Activated naive CD8-positive, alpha-beta T cell treated with anti-CD3 and anti-CD28 coated beads for 36 hours (primary cell): ENCODE measurements around the gene OBP2B. TPM values are rescaled to one million over a fixed set of nuclear protein-coding genes. Genes with fewer than 3 reads are reported as not detected.
"Not testable (repeated sequence)": the region's sequence is repeated elsewhere in the genome, so short reads cannot be mapped to it uniquely, and the experiment has no call there.

Experiments used
- DNase-seq: peaks from one replicate; pipeline ENCODE4 v3.0.0; 2021
- H3K27ac Mint-ChIP-seq: one replicate; pipeline ENCODE4 v1.8.0; 2022; ENCODE audit warnings: mild to moderate bottlenecking, moderate library complexity, mixed read lengths
- H3K27me3 Mint-ChIP-seq: one replicate; pipeline ENCODE4 v1.8.0; 2022; ENCODE audit warnings: mild to moderate bottlenecking, mixed read lengths
- H3K36me3 Mint-ChIP-seq: one replicate; pipeline ENCODE4 v1.8.0; 2021; ENCODE audit warnings: mild to moderate bottlenecking, mixed read lengths
- H3K4me1 Mint-ChIP-seq: one replicate; pipeline ENCODE4 v1.8.0; 2021; ENCODE audit warnings: mixed read lengths
- H3K4me3 Mint-ChIP-seq: one replicate; pipeline ENCODE4 v1.8.0; 2022; ENCODE audit warnings: mild to moderate bottlenecking, moderate library complexity, mixed read lengths
- H3K9me3 Mint-ChIP-seq: one replicate; pipeline ENCODE4 v1.8.0; 2022; ENCODE audit warnings: mixed read lengths
- total RNA-seq, 2 experiments: library from RNA; stranded (reverse); gene quantifications; one replicate each; pipeline ENCODE4 v1.2.3, GENCODE V29; 2021

Gene OBP2B
- not detected for total RNA-seq

GRCh38 chr9:133208880-133209300 is at the start of gene OBP2B:
OBP2B (minus strand) TSS chr9:133209250; CDS start chr9:133209199, 51 bp downstream.
- not testable (repeated sequence) for H3K4me3 Mint-ChIP-seq, H3K4me1 Mint-ChIP-seq, DNase-seq, H3K36me3 Mint-ChIP-seq, H3K9me3 Mint-ChIP-seq, H3K27ac Mint-ChIP-seq
- H3K27me3 Mint-ChIP-seq: peaks cover 28% of the 10 kb centered on the region

- DNase-seq: no peak
- H3K27ac Mint-ChIP-seq: no peak overlapping the region
- no peaks in the 10 kb centered on the region for H3K4me1 Mint-ChIP-seq
- H3K9me3 Mint-ChIP-seq: no peaks in the 10 kb centered on the region
- no peak overlapping the region for H3K4me3 Mint-ChIP-seq
- no peaks in the 10 kb centered on the region for H3K36me3 Mint-ChIP-seq
- no peaks in the 10 kb centered on the region for H3K27me3 Mint-ChIP-seq
Measured at GRCh38 chr9:133258061-133259015, 49.3 kb upstream of the OBP2B start.

- no peaks in the 10 kb centered on the region for H3K36me3 Mint-ChIP-seq
- H3K4me1 Mint-ChIP-seq: no peaks in the 10 kb centered on the region
- H3K27me3 Mint-ChIP-seq: no peaks in the 10 kb centered on the region
- no peak overlapping the region for H3K27ac Mint-ChIP-seq
- DNase-seq: no peak
- H3K4me3 Mint-ChIP-seq: no peak overlapping the region
- H3K9me3 Mint-ChIP-seq: no peaks in the 10 kb centered on the region
Measured at GRCh38 chr9:133257465-133257956, 48.5 kb upstream of the OBP2B start.

- Mint-ChIP-seq H3K27me3 (no peaks in the 10 kb centered on the region), H3K36me3 (no peaks in the 10 kb centered on the region), H3K4me1 (no peaks in the 10 kb centered on the region), H3K9me3 (no peaks in the 10 kb centered on the region), H3K4me3 (no peak overlapping the region), H3K27ac (no peak overlapping the region)
- no peak for DNase-seq
Measured at GRCh38 chr9:133256686-133257091, 47.6 kb upstream of the OBP2B start.

GRCh38 chr9:133256136-133256461 is 47.0 kb upstream of the OBP2B start:
- no peaks in the 10 kb centered on the region for H3K9me3 Mint-ChIP-seq
- no peak overlapping the region for H3K27ac Mint-ChIP-seq
- H3K27me3 Mint-ChIP-seq: no peaks in the 10 kb centered on the region
- no peaks in the 10 kb centered on the region for H3K4me1 Mint-ChIP-seq
- H3K4me3 Mint-ChIP-seq: no peak overlapping the region
- no peak for DNase-seq
- no peaks in the 10 kb centered on the region for H3K36me3 Mint-ChIP-seq

- no peak overlapping the region for H3K27ac Mint-ChIP-seq
- no peaks in the 10 kb centered on the region for H3K4me1 Mint-ChIP-seq
- no peak for DNase-seq
- H3K4me3 Mint-ChIP-seq: no peak overlapping the region
- H3K9me3 Mint-ChIP-seq: no peaks in the 10 kb centered on the region
- H3K36me3 Mint-ChIP-seq: no peaks in the 10 kb centered on the region
- no peaks in the 10 kb centered on the region for H3K27me3 Mint-ChIP-seq
Measured at GRCh38 chr9:133255371-133256135, 46.5 kb upstream of the OBP2B start.

GRCh38 chr9:133254471-133254870 is 45.4 kb upstream of the OBP2B start:
- no peak overlapping the region for H3K4me3 Mint-ChIP-seq
- no peaks in the 10 kb centered on the region for H3K9me3 Mint-ChIP-seq
- no peak overlapping the region for H3K27ac Mint-ChIP-seq
- no peaks in the 10 kb centered on the region for H3K36me3 Mint-ChIP-seq
- no peak for DNase-seq
- no peaks in the 10 kb centered on the region for H3K4me1 Mint-ChIP-seq
- H3K27me3 Mint-ChIP-seq: no peaks in the 10 kb centered on the region

- Mint-ChIP-seq H3K4me1 (no peaks in the 10 kb centered on the region), H3K27me3 (no peaks in the 10 kb centered on the region), H3K9me3 (no peaks in the 10 kb centered on the region), H3K27ac (no peak overlapping the region), H3K36me3 (no peaks in the 10 kb centered on the region), H3K4me3 (no peak overlapping the region)
- DNase-seq: no peak
Measured at GRCh38 chr9:133253268-133253667, 44.2 kb upstream of the OBP2B start.

GRCh38 chr9:133252301-133253020 is 43.4 kb upstream of the OBP2B start:
- H3K9me3 Mint-ChIP-seq: no peaks in the 10 kb centered on the region
- H3K27me3 Mint-ChIP-seq: no peaks in the 10 kb centered on the region
- H3K36me3 Mint-ChIP-seq: no peaks in the 10 kb centered on the region
- no peak overlapping the region for H3K4me3 Mint-ChIP-seq
- H3K27ac Mint-ChIP-seq: no peak overlapping the region
- no peaks in the 10 kb centered on the region for H3K4me1 Mint-ChIP-seq
- DNase-seq: no peak

- Mint-ChIP-seq H3K4me3 (no peak overlapping the region), H3K27me3 (no peaks in the 10 kb centered on the region), H3K27ac (no peak overlapping the region), H3K36me3 (no peaks in the 10 kb centered on the region), H3K4me1 (no peaks in the 10 kb centered on the region), H3K9me3 (no peaks in the 10 kb centered on the region)
- no peak for DNase-seq
Measured at GRCh38 chr9:133251773-133252172, 42.7 kb upstream of the OBP2B start.

GRCh38 chr9:133251221-133251620 is 42.2 kb upstream of the OBP2B start:
- not testable (repeated sequence) for H3K9me3 Mint-ChIP-seq, H3K4me3 Mint-ChIP-seq, H3K36me3 Mint-ChIP-seq, DNase-seq, H3K27me3 Mint-ChIP-seq, H3K27ac Mint-ChIP-seq, H3K4me1 Mint-ChIP-seq

- no peaks in the 10 kb centered on the region for H3K36me3 Mint-ChIP-seq
- no peaks in the 10 kb centered on the region for H3K9me3 Mint-ChIP-seq
- no peak overlapping the region for H3K27ac Mint-ChIP-seq
- H3K27me3 Mint-ChIP-seq: no peaks in the 10 kb centered on the region
- no peak overlapping the region for H3K4me3 Mint-ChIP-seq
- DNase-seq: no peak
- H3K4me1 Mint-ChIP-seq: no peaks in the 10 kb centered on the region
Measured at GRCh38 chr9:133250741-133251170, 41.7 kb upstream of the OBP2B start.

- Mint-ChIP-seq H3K4me3 (no peak overlapping the region), H3K27me3 (no peaks in the 10 kb centered on the region), H3K36me3 (no peaks in the 10 kb centered on the region), H3K27ac (no peak overlapping the region), H3K4me1 (no peaks in the 10 kb centered on the region), H3K9me3 (no peaks in the 10 kb centered on the region)
- DNase-seq: no peak
Measured at GRCh38 chr9:133249337-133249736, 40.3 kb upstream of the OBP2B start.

- no peaks in the 10 kb centered on the region for H3K9me3 Mint-ChIP-seq
- no peaks in the 10 kb centered on the region for H3K27me3 Mint-ChIP-seq
- no peak for DNase-seq
- H3K4me3 Mint-ChIP-seq: no peak overlapping the region
- H3K36me3 Mint-ChIP-seq: no peaks in the 10 kb centered on the region
- H3K4me1 Mint-ChIP-seq: no peaks in the 10 kb centered on the region
- H3K27ac Mint-ChIP-seq: no peak overlapping the region
Measured at GRCh38 chr9:133248726-133249295, 39.8 kb upstream of the OBP2B start.

GRCh38 chr9:133247632-133248031 is 38.6 kb upstream of the OBP2B start:
- no peaks in the 10 kb centered on the region for H3K9me3 Mint-ChIP-seq
- H3K27me3 Mint-ChIP-seq: no peaks in the 10 kb centered on the region
- no peaks in the 10 kb centered on the region for H3K36me3 Mint-ChIP-seq
- H3K27ac Mint-ChIP-seq: no peak overlapping the region
- H3K4me1 Mint-ChIP-seq: no peaks in the 10 kb centered on the region
- H3K4me3 Mint-ChIP-seq: no peak overlapping the region
- no peak for DNase-seq
